ENCODE data around the gene PGLYRP2. TPM values are rescaled to one million over a fixed set of nuclear protein-coding genes. Genes with fewer than 3 reads are reported as not detected.
"Not testable (repeated sequence)": the region's sequence is repeated elsewhere in the genome, so short reads cannot be mapped to it uniquely, and the experiment has no call there.

Gene PGLYRP2
- total RNA-seq, 1 donor from 2014 or later: not detected

- Histone ChIP-seq H3K36me3 (no peaks in the 10 kb centered on the region), H3K4me2 (no peak overlapping the region)
- no peak overlapping the region for H3K27ac Mint-ChIP-seq
Observed at GRCh38 chr19:15475611-15476010, 3.7 kb downstream of the PGLYRP2 start.

DNA sequence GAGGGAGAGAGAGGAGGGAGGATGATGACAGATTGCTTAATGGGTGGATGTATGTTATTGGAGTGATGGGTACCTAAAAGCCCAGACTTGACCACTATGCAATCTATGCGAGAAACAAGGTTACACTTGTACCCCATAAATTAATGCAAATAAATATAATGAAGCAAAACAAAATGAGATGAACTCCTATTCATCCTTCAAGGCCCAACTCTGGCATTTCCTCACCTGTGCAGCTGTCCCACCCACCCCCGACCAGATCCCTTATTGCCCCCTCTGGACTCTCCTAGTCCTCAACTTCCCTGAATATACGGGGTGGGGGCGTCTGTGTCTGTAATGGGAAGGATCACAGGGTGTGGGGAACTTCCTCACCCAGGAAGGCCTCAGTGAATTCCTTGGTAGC lies 4.1 kb downstream of the PGLYRP2 start:
- no peak overlapping the region for H3K4me3 ChIP-seq
- no peaks in the 10 kb centered on the region for H3F3A ChIP-seq (ENCODE audit: low read depth)
- peaks cover 14% of the 10 kb centered on the region for H3K27me3 ChIP-seq
- TF ChIP-seq, protein P1, sequence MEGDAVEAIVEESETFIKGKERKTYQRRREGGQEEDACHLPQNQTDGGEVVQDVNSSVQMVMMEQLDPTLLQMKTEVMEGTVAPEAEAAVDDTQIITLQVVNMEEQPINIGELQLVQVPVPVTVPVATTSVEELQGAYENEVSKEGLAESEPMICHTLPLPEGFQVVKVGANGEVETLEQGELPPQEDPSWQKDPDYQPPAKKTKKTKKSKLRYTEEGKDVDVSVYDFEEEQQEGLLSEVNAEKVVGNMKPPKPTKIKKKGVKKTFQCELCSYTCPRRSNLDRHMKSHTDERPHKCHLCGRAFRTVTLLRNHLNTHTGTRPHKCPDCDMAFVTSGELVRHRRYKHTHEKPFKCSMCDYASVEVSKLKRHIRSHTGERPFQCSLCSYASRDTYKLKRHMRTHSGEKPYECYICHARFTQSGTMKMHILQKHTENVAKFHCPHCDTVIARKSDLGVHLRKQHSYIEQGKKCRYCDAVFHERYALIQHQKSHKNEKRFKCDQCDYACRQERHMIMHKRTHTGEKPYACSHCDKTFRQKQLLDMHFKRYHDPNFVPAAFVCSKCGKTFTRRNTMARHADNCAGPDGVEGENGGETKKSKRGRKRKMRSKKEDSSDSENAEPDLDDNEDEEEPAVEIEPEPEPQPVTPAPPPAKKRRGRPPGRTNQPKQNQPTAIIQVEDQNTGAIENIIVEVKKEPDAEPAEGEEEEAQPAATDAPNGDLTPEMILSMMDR (IDR thresholded peaks at IDR 0.05): no peak
- TF ChIP-seq EZH2 (IDR thresholded peaks at IDR 0.05): no peak
- no peak for TF ChIP-seq EZH2phosphoT487 (IDR thresholded peaks at IDR 0.05)
- no peak overlapping the region for H3K4me2 ChIP-seq
- Mint-ChIP-seq H3K27ac (no peak overlapping the region), H3K4me3 (no peak overlapping the region), H3K4me1 (no peaks in the 10 kb centered on the region), H3K9me3 (peaks cover 5% of the 10 kb centered on the region), H3K36me3 (no peaks in the 10 kb centered on the region), H3K27me3 (ENCODE audit: insufficient read depth, low read depth) (peaks cover 23% of the 10 kb centered on the region)
- no peaks in the 10 kb centered on the region for H3K36me3 ChIP-seq
- H3K79me2 ChIP-seq (ENCODE audit: low read depth): no peaks in the 10 kb centered on the region
- DNase-seq (ENCODE audit: low spot score): no peak
- H3K4me1 ChIP-seq: no peaks in the 10 kb centered on the region
- H3K27ac ChIP-seq: no peak overlapping the region
- no peak overlapping the region for H3K9ac ChIP-seq
- H2AFZ ChIP-seq (replicated peaks): no peak overlapping the region
- no peaks in the 10 kb centered on the region for H4K20me1 ChIP-seq (ENCODE audit: low read depth)
- H3K9me3 ChIP-seq (ENCODE audit: low read depth): no peaks in the 10 kb centered on the region

More at GRCh38 chr19:15475611-15476010, 3.7 kb downstream of the PGLYRP2 start:
- Mint-ChIP-seq H3K27me3 (ENCODE audit: insufficient read depth, low read depth) (peaks cover 19% of the 10 kb centered on the region), H3K9me3 (peaks cover 5% of the 10 kb centered on the region), H3K36me3 (no peaks in the 10 kb centered on the region), H3K4me3 (no peak overlapping the region), H3K4me1 (no peaks in the 10 kb centered on the region)
- H3K4me1 ChIP-seq: no peaks in the 10 kb centered on the region
- H3K79me2 ChIP-seq (ENCODE audit: low read depth): no peaks in the 10 kb centered on the region
- no peaks in the 10 kb centered on the region for H3F3A ChIP-seq (ENCODE audit: low read depth)
- H3K27ac ChIP-seq: no peak overlapping the region
- peaks cover 10% of the 10 kb centered on the region for H3K27me3 ChIP-seq
- H4K20me1 ChIP-seq (ENCODE audit: low read depth): no peaks in the 10 kb centered on the region
- TF ChIP-seq EZH2phosphoT487 (IDR thresholded peaks at IDR 0.05) (no peak), EZH2 (IDR thresholded peaks at IDR 0.05) (no peak)
- TF ChIP-seq, protein P1 (IDR thresholded peaks at IDR 0.05): no peak
- no peak overlapping the region for H3K9ac ChIP-seq
- H2AFZ ChIP-seq (replicated peaks): no peak overlapping the region
- DNase-seq (ENCODE audit: low spot score): no peak
- no peak overlapping the region for H3K4me3 ChIP-seq
- no peaks in the 10 kb centered on the region for H3K9me3 ChIP-seq (ENCODE audit: low read depth)

DNA sequence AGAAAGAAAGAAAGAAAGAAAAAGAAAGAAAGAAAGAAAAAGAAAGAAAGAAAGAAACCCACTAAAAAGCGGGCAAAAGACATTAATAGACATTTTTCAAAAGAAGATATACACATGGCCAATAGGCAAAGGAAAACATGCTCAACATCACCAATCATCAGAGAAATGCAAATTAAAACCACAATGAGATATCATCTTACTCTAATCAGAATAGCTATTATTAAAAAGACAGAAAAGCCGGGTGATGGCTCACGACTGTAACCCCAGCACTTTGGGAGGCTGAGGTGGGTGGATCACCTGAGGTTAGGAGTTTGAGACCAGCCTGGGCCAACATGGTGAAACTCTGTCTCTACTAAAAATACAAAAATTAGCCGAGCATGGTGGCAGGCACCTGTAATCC lies 5.5 kb downstream of the PGLYRP2 start:
- not testable (repeated sequence) for H3K4me3 ChIP-seq; H3K27ac Mint-ChIP-seq; H3K4me1 Mint-ChIP-seq; H3K27ac ChIP-seq; H3K4me2 ChIP-seq; H3K4me1 ChIP-seq; H3K79me2 ChIP-seq (ENCODE audit: low read depth); H4K20me1 ChIP-seq (ENCODE audit: low read depth); H3K9me3 ChIP-seq (ENCODE audit: low read depth); H3F3A ChIP-seq (ENCODE audit: low read depth); H3K36me3 ChIP-seq; H2AFZ ChIP-seq (replicated peaks); H3K36me3 Mint-ChIP-seq; DNase-seq (ENCODE audit: low spot score); H3K9ac ChIP-seq; H3K4me3 Mint-ChIP-seq
- H3K9me3 Mint-ChIP-seq: peaks cover 11% of the 10 kb centered on the region
- peaks cover 28% of the 10 kb centered on the region for H3K27me3 ChIP-seq
- H3K27me3 Mint-ChIP-seq (ENCODE audit: insufficient read depth, low read depth): peaks cover 32% of the 10 kb centered on the region

DNA sequence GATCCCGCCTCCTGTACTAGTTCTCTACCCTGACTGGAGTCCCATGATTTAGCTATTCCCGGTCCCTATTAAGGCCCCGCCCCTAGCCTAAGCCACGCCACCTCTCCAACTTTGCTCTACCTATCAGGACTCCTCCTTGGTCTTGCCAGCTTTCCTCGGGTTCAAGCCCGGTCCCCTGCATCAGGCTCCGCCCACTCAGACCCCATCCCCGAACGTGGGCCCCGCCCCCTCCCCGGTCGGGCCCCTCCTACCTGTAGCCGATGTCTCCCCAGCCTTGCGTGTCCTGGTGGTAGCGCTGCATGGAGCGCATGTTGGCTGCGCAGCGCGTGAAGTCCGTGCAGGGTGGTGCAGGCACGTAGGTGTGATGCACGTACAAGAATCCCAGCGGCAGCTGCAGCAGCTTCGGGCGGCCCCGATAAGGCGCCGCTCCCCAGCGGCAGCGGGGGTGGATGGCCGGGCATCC lies 7.6 kb downstream of the PGLYRP2 start:
- H3K79me2 ChIP-seq (ENCODE audit: low read depth): no peaks in the 10 kb centered on the region
- Mint-ChIP-seq H3K4me1 (peaks cover 2% of the 10 kb centered on the region), H3K4me3 (no peak overlapping the region), H3K27me3 (ENCODE audit: insufficient read depth, low read depth) (peaks cover 43% of the 10 kb centered on the region), H3K27ac (no peak overlapping the region), H3K9me3 (peaks cover 12% of the 10 kb centered on the region), H3K36me3 (no peaks in the 10 kb centered on the region)
- no peak overlapping the region for H3K4me3 ChIP-seq
- no peaks in the 10 kb centered on the region for H4K20me1 ChIP-seq (ENCODE audit: low read depth)
- no peaks in the 10 kb centered on the region for H3K4me1 ChIP-seq
- no peaks in the 10 kb centered on the region for H3K36me3 ChIP-seq
- H3K27me3 ChIP-seq: peaks cover 49% of the 10 kb centered on the region
- H3K9me3 ChIP-seq (ENCODE audit: low read depth): no peaks in the 10 kb centered on the region
- no peak overlapping the region for H3K4me2 ChIP-seq
- no peak overlapping the region for H3K9ac ChIP-seq
- no peaks in the 10 kb centered on the region for H3F3A ChIP-seq (ENCODE audit: low read depth)
- H3K27ac ChIP-seq: no peak overlapping the region
- H2AFZ ChIP-seq (replicated peaks): no peak overlapping the region
- DNase-seq (ENCODE audit: low spot score): no peak
- TF ChIP-seq EZH2phosphoT487 (IDR thresholded peaks at IDR 0.05) (no peak), EZH2 (IDR thresholded peaks at IDR 0.05) (no peak)
- TF ChIP-seq, protein P1 (IDR thresholded peaks at IDR 0.05): no peak

All from neural progenitor cell (in vitro differentiated cells).